Activated T-helper 2 cell treated with anti-CD3 and anti-CD28 coated beads, Interferon-gamma antibody, Interleukin-2, Interleukin-4, amounts not matched to agents 10 μg/mL and 5 μg/mL and 100 μg/mL, durations not matched to agents 14 hours and 24 hours and 36 hours (primary cell): Measurements from ENCODE around the gene MROH2B. TPM values are rescaled to one million over a fixed set of nuclear protein-coding genes. Genes with fewer than 3 reads are reported as not detected.

ENCODE experiments used
- DNase-seq: peaks from one replicate; pipeline ENCODE4 v3.0.0; 2021; ENCODE audit warnings: low spot score
- H3K27ac Mint-ChIP-seq: one replicate; pipeline ENCODE4 v1.8.0; 2021; ENCODE audit warnings: mixed read lengths
- H3K27me3 Mint-ChIP-seq: one replicate; pipeline ENCODE4 v1.8.0; 2021; ENCODE audit warnings: low read depth, mixed read lengths
- H3K36me3 Mint-ChIP-seq: one replicate; pipeline ENCODE4 v1.8.0; 2021; ENCODE audit warnings: low read depth, mixed read lengths
- H3K4me1 Mint-ChIP-seq: one replicate; pipeline ENCODE4 v1.8.0; 2021; ENCODE audit warnings: low read depth, mixed read lengths
- H3K4me3 Mint-ChIP-seq: one replicate; pipeline ENCODE4 v1.8.0; 2021; ENCODE audit warnings: low read depth, mild to moderate bottlenecking, moderate library complexity, mixed read lengths
- H3K9me3 Mint-ChIP-seq: one replicate; pipeline ENCODE4 v1.8.0; 2021; ENCODE audit warnings: mixed read lengths
- intact Hi-C: fragments of 100-400 bp; cut with micrococcal nuclease; formaldehyde crosslinking; loops from one replicate; pipeline ENCODE4 v1.15.1; 2023
- total RNA-seq: library from RNA; stranded (reverse); gene quantifications from 2 replicates; pipeline ENCODE4 v1.2.3, GENCODE V29; 2022

The MROH2B gene
- total RNA-seq: not detected in 2 replicates

DNA sequence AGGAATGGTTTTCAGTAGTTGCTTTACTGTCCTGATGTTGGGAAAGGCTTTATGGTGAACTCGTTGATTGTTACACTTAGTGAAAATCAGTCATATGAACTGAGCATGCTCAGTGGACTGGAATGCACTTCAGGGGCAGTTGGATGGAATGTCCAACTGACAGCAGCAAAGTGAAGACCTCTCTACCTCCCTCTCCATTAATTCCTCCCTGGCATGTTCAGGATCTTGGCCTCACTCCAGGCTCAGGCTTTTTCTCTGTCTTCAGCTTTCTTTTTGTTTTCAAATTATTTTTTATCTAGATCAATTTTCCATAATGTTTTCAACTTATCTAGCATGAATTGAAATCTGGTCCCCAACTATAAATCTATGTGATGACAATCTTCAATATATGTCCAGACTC is at the start of gene MROH2B:
Gene MROH2B, minus strand, starts transcription at position 101 of the 400 bp plus-strand sequence. CDS start 490 bp downstream, outside the sequence.
- no peaks in the 10 kb centered on the region for H3K9me3 Mint-ChIP-seq
- H3K27ac Mint-ChIP-seq: no peak within 1 kb of the TSS
- DNase-seq: no peak
- H3K4me3 Mint-ChIP-seq: no peak within 1 kb of the TSS
- no peaks in the 10 kb centered on the region for H3K36me3 Mint-ChIP-seq
- H3K4me1 Mint-ChIP-seq: no peaks in the 10 kb centered on the region
- H3K27me3 Mint-ChIP-seq: no peaks in the 10 kb centered on the region
- intact Hi-C loops: no loop called here

- Mint-ChIP-seq H3K27me3 (no peaks in the 10 kb centered on the region), H3K27ac (no peak overlapping the region), H3K4me1 (no peaks in the 10 kb centered on the region), H3K9me3 (no peaks in the 10 kb centered on the region), H3K4me3 (no peak overlapping the region), H3K36me3 (no peaks in the 10 kb centered on the region)
- DNase-seq: no peak
- intact Hi-C loops: no loop called here
These were observed 49.5 kb upstream of the MROH2B start for GRCh38 chr5:41120600-41120999.

DNA sequence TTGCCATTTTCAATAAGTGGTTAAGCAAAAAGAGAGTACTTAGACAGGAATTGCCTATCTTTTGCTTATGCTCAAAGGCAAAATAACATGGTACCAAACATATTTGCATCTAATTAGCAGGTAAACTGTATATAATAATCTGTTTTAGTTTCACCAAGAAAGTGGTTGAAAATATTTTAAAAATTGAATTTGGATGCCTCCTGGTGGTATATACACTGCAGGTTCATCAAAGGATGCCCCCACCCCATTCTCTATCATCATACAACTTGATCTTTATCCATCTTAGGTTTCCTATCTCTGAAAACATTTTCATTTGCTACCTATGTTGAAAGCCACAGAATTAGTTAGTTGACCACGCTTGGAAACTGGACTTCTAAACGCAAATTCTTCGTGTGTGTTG is 47.0 kb upstream of the MROH2B start:
- Mint-ChIP-seq H3K27ac (no peak overlapping the region), H3K9me3 (no peaks in the 10 kb centered on the region), H3K36me3 (no peaks in the 10 kb centered on the region), H3K4me1 (no peaks in the 10 kb centered on the region), H3K4me3 (no peak overlapping the region), H3K27me3 (no peaks in the 10 kb centered on the region)
- DNase-seq: no peak
- intact Hi-C loops: no loop called here

DNA sequence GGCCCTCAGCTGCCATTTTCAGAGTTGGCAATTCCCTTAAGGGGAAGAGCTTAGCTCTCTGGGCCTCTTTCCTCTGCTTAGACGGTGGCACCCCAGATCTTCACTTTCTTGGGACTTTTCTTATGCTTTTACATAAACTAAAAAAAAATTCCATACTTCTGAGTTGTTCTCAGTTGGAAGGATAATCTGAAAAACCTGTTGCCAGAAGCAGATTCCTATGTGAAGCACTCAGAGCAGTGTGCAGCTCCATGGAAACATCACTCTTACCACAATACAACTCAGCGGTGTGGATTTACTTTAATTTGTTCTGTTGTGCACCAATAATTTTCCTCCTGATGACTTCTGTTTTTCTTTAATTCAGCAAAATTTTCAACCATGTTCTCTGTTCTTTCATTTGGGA is 44.1 kb upstream of the MROH2B start:
- Mint-ChIP-seq H3K27me3 (no peaks in the 10 kb centered on the region), H3K27ac (no peak overlapping the region), H3K36me3 (no peaks in the 10 kb centered on the region), H3K4me1 (no peaks in the 10 kb centered on the region), H3K9me3 (no peaks in the 10 kb centered on the region), H3K4me3 (no peak overlapping the region)
- intact Hi-C loops: no loop called here
- no peak for DNase-seq

DNA sequence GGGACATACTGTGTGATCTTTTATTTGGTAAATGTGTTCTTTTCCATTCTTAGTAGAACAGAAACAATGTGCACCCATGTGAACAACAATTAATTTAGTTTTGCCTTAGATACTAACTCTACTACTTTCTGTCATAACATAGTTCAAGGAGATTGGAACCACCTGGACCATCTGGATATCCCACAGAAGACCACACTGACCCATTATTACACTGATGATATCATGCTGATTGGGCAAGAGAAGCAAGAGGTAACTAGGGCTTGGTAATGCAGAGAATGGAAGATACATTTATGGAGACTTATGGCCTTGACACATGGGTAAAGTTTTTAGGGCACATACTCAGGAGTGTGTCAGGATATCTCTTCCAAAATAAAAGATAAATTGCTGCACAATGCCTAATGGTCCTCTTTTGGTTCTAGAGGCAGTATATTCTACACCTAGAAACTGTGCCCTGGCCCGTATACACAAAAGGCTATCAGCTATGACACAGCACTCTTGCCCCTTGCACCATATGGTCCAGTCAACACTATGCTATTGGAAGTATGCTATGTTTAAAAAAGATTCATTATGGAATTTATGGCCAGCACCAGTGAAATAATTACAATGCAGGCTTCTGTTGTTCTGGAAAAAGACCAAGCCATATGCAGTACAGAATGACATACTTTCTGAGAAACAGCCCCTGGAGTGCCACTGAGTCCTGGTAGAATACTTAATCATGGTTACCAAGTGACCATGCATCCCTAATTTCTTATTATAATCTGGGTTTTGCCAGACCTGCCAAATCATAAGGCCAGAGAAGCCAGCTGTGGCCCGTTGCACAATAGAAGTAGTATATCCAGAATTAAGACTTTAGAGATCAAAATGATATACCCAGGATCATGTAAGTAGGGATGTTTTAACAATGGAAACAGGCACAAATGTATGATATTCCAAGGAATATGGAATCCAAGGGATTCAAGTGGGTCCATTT is 41.6 kb upstream of the MROH2B start:
- Mint-ChIP-seq H3K27ac (no peak overlapping the region), H3K4me3 (no peak overlapping the region), H3K36me3 (no peaks in the 10 kb centered on the region), H3K4me1 (no peaks in the 10 kb centered on the region), H3K27me3 (no peaks in the 10 kb centered on the region), H3K9me3 (no peaks in the 10 kb centered on the region)
- intact Hi-C loops: no loop called here
- DNase-seq: no peak

GRCh38 chr5:41109186-41109585 is 38.0 kb upstream of the MROH2B start:
- no peak overlapping the region for H3K27ac Mint-ChIP-seq
- no peaks in the 10 kb centered on the region for H3K4me1 Mint-ChIP-seq
- no peaks in the 10 kb centered on the region for H3K27me3 Mint-ChIP-seq
- DNase-seq: no peak
- intact Hi-C loops: no loop called here
- H3K36me3 Mint-ChIP-seq: no peaks in the 10 kb centered on the region
- no peak overlapping the region for H3K4me3 Mint-ChIP-seq
- no peaks in the 10 kb centered on the region for H3K9me3 Mint-ChIP-seq

GRCh38 chr5:41102341-41102740 is 31.2 kb upstream of the MROH2B start:
- H3K4me3 Mint-ChIP-seq: no peak overlapping the region
- H3K4me1 Mint-ChIP-seq: no peaks in the 10 kb centered on the region
- DNase-seq: no peak
- intact Hi-C loops: no loop called here
- H3K27ac Mint-ChIP-seq: no peak overlapping the region
- no peaks in the 10 kb centered on the region for H3K27me3 Mint-ChIP-seq
- H3K36me3 Mint-ChIP-seq: no peaks in the 10 kb centered on the region
- no peaks in the 10 kb centered on the region for H3K9me3 Mint-ChIP-seq

GRCh38 chr5:41097642-41098041 is 26.5 kb upstream of the MROH2B start:
- intact Hi-C loops: no loop called here
- DNase-seq: no peak
- H3K27me3 Mint-ChIP-seq: no peaks in the 10 kb centered on the region
- H3K27ac Mint-ChIP-seq: no peak overlapping the region
- no peaks in the 10 kb centered on the region for H3K36me3 Mint-ChIP-seq
- H3K4me1 Mint-ChIP-seq: no peaks in the 10 kb centered on the region
- no peaks in the 10 kb centered on the region for H3K9me3 Mint-ChIP-seq
- no peak overlapping the region for H3K4me3 Mint-ChIP-seq

DNA sequence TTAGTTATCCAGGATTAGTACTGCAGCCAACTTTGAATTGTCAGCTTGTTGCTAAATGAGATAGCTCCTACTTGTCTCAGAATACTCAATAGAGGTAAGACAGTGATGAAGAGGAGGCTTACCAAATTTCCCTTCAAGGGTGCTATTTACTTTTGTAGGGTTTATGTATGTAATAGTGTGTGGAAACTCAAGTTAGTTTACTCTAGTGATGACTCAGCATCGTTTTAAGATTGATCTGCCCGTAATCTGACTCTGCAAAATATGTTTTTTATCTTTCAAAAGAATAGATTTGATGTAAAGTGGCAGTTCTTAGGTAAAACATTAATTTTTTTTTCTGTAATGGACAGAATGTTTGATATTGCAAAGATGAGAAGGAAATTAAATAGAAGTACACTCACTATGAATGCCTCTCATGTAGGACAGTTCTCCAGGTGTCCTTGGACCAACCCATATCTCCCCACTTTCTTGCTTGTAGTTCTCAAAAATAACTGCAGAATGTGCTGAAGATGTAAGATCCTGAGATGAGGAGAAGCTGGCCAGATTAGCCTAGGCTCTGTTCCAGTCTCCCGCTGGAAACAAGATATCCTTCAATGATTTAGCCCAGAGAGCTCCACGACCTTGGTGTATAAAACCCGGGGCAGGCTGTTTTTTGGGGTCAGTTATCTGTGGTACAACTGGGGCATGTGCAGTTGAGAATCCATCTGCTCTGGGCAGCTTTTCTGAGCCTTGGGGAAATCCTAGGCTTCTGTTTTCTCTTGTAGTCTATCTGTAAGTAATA is 24.4 kb upstream of the MROH2B start:
- Mint-ChIP-seq H3K9me3 (no peaks in the 10 kb centered on the region), H3K4me1 (no peaks in the 10 kb centered on the region), H3K27me3 (no peaks in the 10 kb centered on the region), H3K4me3 (no peak overlapping the region), H3K36me3 (no peaks in the 10 kb centered on the region), H3K27ac (no peak overlapping the region)
- DNase-seq: no peak
- intact Hi-C loops: no loop called here

DNA sequence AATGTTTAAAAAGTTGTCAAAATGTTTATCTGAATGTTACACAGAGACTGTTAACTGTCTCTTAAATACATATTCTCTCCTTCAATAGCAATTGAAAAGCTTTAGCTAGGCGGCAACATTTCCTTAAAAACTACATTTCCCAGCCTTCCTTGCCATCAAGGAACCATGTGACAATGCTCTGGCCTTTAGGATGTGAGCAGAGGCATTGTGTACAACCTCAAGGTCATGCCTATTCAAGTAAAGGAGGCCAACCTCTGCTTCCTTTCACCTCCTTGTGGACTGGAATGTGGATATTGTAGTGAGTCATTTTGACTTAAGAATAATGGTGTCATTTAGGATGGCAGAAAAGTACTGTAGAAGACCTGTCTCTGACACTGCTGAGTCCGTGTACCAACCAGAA is 23.7 kb upstream of the MROH2B start:
- no peak overlapping the region for H3K27ac Mint-ChIP-seq
- H3K9me3 Mint-ChIP-seq: no peaks in the 10 kb centered on the region
- no peak overlapping the region for H3K4me3 Mint-ChIP-seq

DNA sequence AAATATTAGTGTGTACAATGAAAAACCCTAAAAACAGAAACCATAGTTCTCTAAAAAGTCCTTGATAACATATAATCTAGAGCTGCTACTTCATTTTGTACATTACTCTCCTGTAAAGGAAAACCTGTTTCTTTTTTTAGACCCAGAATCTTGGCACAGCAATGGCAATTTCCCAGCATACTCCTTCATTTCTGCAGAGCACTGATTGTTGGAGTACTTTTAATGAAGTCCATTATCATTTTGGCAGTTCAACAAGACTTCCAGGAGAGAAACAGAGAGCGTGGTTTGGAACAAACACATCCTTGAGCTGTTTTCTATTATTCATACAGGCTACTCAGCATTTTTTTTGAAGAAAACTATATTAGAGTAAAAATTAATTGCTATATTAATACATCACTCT is 22.7 kb upstream of the MROH2B start:
- no peak for DNase-seq
- Mint-ChIP-seq H3K4me3 (no peak overlapping the region), H3K4me1 (no peaks in the 10 kb centered on the region), H3K27me3 (no peaks in the 10 kb centered on the region), H3K27ac (no peak overlapping the region), H3K9me3 (no peaks in the 10 kb centered on the region), H3K36me3 (no peaks in the 10 kb centered on the region)
- intact Hi-C loops: no loop called here

More for the DNA sequence above, 23.7 kb upstream of the MROH2B start:
- H3K27me3 Mint-ChIP-seq: no peaks in the 10 kb centered on the region
- no peaks in the 10 kb centered on the region for H3K36me3 Mint-ChIP-seq
- H3K4me1 Mint-ChIP-seq: no peaks in the 10 kb centered on the region
- DNase-seq: no peak
- intact Hi-C loops: no loop called here

DNA sequence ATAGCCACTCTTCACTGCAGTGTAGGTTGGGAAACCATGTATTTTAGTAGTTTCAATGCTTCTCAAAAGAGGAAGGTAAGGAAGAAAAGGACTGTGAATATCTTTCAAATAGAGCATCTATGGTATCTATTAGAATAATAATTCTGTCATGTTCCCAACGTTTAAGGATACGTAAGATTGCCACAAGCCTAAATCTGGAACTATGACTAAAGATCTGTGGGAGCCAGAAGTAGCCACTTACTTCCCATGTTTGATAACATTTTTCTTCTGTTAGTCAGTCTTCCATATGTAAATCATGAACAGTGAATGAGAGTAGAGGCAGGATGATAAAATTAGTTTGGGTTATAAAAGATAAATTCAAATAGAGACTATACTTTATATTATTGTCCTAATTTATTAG is 16.3 kb upstream of the MROH2B start:
- Mint-ChIP-seq H3K9me3 (no peaks in the 10 kb centered on the region), H3K27me3 (no peaks in the 10 kb centered on the region), H3K27ac (no peak overlapping the region), H3K36me3 (no peaks in the 10 kb centered on the region), H3K4me3 (no peak overlapping the region), H3K4me1 (no peaks in the 10 kb centered on the region)
- DNase-seq: no peak
- intact Hi-C loops: no loop called here

- H3K27ac Mint-ChIP-seq: no peak overlapping the region
- no peaks in the 10 kb centered on the region for H3K27me3 Mint-ChIP-seq
- no peaks in the 10 kb centered on the region for H3K36me3 Mint-ChIP-seq
- H3K4me1 Mint-ChIP-seq: no peaks in the 10 kb centered on the region
- DNase-seq: no peak
- intact Hi-C loops: no loop called here
- H3K4me3 Mint-ChIP-seq: no peak overlapping the region
- H3K9me3 Mint-ChIP-seq: no peaks in the 10 kb centered on the region
These were observed 12.2 kb upstream of the MROH2B start for GRCh38 chr5:41083306-41083705.
